Testis (tissue), 2 donors: Measurements from ENCODE around the gene RASA2.

Experiments used
- CTCF ChIP-seq, 3 experiments: fragments of 450-650 bp in 2 of 3; fragments of 200-600 bp in 1 of 3; sonication (generic) in 1 of 3; IDR thresholded peaks; one replicate each; pipeline ENCODE4 v1.5.1; 2016 to 2019; ENCODE audit warnings: antibody characterized with exemption in 3 of 3, mild to moderate bottlenecking in 2 of 3, moderate library complexity in 1 of 3
- POLR2A ChIP-seq: fragments of 450-650 bp; IDR thresholded peaks from one replicate; pipeline ENCODE4 v1.6.1; 2017; ENCODE audit warnings: antibody characterized with exemption, mild to moderate bottlenecking, moderate library complexity

- TF ChIP-seq CTCF (IDR thresholded peaks at IDR 0.05): no peak
- TF ChIP-seq POLR2A: no peak
These were observed 6.4 kb downstream of the RASA2 start for GRCh38 chr3:141493184-141493583.
